Heart left ventricle (tissue), 13 donors: ENCODE data around the gene PTTG1IP.

Experiments
- POLR2A ChIP-seq, 2 donors: fragments of 450-650 bp; IDR thresholded peaks; one replicate each; pipeline ENCODE4 v1.6.1; 2017; ENCODE audit warnings: antibody characterized with exemption in 2 of 2, mild to moderate bottlenecking in 2 of 2, moderate library complexity in 2 of 2
- TF ChIP-seq, protein P1 (sequence below), 12 donors: fragments of 200-600 bp; sonication (generic) in 4 of 12; IDR thresholded peaks; one replicate each; pipeline versions ENCODE4 v1.5.0 to v1.8.0; 2018 to 2022; ENCODE audit warnings: antibody characterized with exemption in 12 of 12, mild to moderate bottlenecking in 5 of 12
- donor health status: ischemic (EF 13 %, LVEDD 7.1; RV severe dilation, severe dysfunction).
- donor health status: DM: no; HTN: yes; CAD: no.
- donor health status: DM: no; HTN: no; CAD: no.
- donor health status: ischemic (EF 25% LVEDD 6.9; RV normal size, moderate dysfunction).
- donor health status: ischemic (EF 25% LVEDD 5.7; RV mildly dilated, moderate dysfunction).
- donor health status: ischemic (EF 35%, LVEDD 5.7; RV mildly dilated, moderate dysfunction).
- donor health status: nonischemic (EF 11% LVEDD 7.7; RV severe dilation, severe dysfunction).
- donor health status: DM: yes; HTN: yes; CAD: no.
- donor health status: PGD.
- donor health status: ischemic (EF 29% LVEDD 5.4; RV normal size, mild dysfunction).
- donor health status: nonischemic (EF 23%, LVEDD 6.1; RV moderate dilation, normal function).

DNA sequence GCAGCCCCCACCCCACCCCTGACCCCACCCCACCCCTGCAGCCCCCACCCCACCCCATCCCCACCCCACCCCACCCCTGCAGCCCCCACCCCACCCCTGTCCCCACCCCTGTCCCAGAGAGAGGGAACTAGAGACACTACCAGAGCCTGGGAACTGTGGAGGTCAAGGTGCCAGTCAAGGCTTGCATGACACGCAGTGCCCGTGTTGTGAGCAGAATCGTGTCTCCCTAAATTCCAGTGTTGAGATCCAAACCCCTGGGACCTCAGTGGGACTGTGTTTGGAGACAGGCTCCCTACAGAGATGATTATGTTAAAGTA, 37.2 kb downstream of the PTTG1IP start:
- TF ChIP-seq POLR2A (IDR thresholded peaks at IDR 0.05) = no peak
- TF ChIP-seq, protein P1, sequence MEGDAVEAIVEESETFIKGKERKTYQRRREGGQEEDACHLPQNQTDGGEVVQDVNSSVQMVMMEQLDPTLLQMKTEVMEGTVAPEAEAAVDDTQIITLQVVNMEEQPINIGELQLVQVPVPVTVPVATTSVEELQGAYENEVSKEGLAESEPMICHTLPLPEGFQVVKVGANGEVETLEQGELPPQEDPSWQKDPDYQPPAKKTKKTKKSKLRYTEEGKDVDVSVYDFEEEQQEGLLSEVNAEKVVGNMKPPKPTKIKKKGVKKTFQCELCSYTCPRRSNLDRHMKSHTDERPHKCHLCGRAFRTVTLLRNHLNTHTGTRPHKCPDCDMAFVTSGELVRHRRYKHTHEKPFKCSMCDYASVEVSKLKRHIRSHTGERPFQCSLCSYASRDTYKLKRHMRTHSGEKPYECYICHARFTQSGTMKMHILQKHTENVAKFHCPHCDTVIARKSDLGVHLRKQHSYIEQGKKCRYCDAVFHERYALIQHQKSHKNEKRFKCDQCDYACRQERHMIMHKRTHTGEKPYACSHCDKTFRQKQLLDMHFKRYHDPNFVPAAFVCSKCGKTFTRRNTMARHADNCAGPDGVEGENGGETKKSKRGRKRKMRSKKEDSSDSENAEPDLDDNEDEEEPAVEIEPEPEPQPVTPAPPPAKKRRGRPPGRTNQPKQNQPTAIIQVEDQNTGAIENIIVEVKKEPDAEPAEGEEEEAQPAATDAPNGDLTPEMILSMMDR (IDR thresholded peaks at IDR 0.05) = no peak
